DOHH2 (cell line): ENCODE data around the gene GAREM1.

Experiments
- EZH2phosphoT487 ChIP-seq: fragments of 200-600 bp; sonication (generic); IDR thresholded peaks from 2 replicates; pipeline ENCODE4 v1.6.1; 2017; ENCODE audit warnings: borderline replicate concordance, mild to moderate bottlenecking, antibody characterized with exemption, low read length, moderate library complexity, mixed read lengths
- TF ChIP-seq, protein P1 (sequence below): fragments of 200-600 bp; sonication (generic); IDR thresholded peaks from one replicate; pipeline ENCODE4 v1.5.1; 2014; ENCODE audit warnings: antibody characterized with exemption, mild to moderate bottlenecking, low read depth, low read length; ENCODE audit not compliant: poor library complexity, severe bottlenecking

DNA sequence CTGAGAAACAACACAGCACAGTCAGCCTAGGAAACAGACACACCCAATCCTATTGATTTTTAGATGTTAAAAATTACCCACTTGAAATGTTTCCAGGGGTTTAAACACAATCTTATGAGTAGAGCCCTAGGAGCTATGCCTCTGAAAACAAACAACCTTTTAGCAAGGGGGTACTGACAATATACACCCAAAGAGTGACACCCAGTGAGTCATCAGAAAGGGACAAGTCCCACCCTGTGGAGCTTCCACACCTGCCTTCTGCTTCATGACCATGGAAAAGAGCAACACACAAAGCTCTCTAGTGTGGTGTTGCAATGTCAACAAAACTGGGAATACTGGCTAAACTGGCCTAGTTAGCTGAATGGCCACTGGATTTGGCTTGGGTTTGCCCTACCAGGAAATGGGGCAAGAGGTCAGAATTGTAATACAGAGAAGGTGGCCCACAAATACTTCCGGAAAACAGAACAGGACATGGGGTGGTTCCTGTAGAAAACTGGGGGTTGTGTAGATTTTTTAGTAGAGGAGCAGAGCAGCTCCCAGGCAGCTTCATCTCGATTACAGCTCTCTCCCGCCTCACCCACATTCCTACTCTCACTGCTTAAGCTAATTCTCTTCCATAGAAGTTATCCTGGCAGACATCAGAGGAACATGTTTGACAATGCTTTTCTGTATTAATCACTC lies 98.2 kb downstream of the GAREM1 start:
- TF ChIP-seq, protein P1, sequence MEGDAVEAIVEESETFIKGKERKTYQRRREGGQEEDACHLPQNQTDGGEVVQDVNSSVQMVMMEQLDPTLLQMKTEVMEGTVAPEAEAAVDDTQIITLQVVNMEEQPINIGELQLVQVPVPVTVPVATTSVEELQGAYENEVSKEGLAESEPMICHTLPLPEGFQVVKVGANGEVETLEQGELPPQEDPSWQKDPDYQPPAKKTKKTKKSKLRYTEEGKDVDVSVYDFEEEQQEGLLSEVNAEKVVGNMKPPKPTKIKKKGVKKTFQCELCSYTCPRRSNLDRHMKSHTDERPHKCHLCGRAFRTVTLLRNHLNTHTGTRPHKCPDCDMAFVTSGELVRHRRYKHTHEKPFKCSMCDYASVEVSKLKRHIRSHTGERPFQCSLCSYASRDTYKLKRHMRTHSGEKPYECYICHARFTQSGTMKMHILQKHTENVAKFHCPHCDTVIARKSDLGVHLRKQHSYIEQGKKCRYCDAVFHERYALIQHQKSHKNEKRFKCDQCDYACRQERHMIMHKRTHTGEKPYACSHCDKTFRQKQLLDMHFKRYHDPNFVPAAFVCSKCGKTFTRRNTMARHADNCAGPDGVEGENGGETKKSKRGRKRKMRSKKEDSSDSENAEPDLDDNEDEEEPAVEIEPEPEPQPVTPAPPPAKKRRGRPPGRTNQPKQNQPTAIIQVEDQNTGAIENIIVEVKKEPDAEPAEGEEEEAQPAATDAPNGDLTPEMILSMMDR: no peak
- no peak for TF ChIP-seq EZH2phosphoT487
